GM21360 (cell line): ENCODE measurements around the gene SNRPN.
"Not testable (repeated sequence)": the region's sequence is repeated elsewhere in the genome, so short reads cannot be mapped to it uniquely, and the experiment has no call there.

Experiments used
- ATAC-seq: cut with Tn5 transposase; IDR thresholded peaks from one replicate; pipeline ENCODE4 v1.9.1; 2021; ENCODE audit warnings: mild to moderate bottlenecking, moderate library complexity; ENCODE audit not compliant: unreplicated experiment

Gene SNRPN

DNA sequence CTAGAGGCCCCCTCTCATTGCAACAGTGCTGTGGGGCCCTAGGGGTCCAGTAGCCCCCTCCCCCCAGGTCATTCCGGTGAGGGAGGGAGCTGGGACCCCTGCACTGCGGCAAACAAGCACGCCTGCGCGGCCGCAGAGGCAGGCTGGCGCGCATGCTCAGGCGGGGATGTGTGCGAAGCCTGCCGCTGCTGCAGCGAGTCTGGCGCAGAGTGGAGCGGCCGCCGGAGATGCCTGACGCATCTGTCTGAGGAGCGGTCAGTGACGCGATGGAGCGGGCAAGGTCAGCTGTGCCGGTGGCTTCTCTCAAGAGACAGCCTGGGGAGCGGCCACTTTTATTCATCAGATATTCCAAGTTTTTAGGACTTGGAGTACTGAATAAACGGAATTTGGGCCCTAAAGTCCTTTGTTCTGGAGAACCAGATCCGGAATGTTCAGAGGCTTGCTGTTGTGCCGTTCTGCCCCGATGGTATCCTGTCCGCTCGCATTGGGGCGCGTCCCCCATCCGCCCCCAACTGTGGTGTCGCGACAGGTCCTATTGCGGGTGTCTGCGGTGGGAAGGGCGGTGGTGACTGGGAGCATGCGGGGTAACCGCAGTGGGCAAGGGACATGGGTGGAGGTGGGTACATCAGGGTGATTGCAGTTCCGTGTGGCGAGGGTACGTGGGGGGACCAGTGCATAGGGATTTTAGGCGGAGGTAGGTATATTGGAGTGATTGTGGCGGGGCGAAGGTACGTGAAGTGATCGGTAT is at the start of gene SNRPN, which contains the start of gene SNURF:
Gene SNRPN, plus strand, starts transcription at position 205 of the 748 bp plus-strand sequence. CDS start 19,467 bp downstream, outside the sequence.
Gene SNURF, plus strand, starts transcription at position 205 of the 748 bp plus-strand sequence. Its CDS starts 62 bp downstream, at position 267.
- peak; percentile 49 for ATAC-seq

DNA sequence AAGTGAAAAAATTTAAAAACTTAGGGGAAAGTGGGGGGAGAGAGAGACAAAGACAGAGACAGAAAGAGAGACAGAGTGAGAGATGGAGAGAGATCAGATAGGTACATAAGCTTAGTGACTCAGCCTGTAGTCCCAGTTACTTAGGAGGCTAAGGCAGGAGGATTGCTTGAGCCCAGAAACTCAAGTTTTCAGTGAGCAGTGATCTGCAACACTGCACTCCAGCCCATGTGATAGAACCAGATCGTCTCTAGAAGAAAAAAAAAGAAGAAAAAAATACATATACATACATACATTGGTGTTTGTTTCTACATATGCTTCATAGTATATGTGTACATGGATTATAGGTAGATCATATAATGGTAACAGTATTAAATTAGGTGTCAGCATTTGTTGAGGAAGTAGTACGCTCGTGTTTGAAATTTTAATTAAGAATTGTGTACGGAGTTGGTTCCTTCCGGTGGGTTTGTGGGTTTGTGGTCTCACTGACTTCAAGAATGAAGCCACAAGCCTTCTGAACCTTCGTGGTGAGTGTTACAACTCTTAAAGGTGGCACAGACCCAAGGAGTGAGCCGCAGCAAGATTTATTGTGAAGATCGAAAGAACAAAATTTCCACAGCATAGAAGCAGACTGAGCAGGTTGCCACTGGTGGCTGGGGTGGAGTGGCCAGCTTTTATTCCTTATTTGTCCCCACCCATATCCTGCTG is 38.3 kb upstream of the SNRPN start:
- ATAC-seq = no peak

DNA sequence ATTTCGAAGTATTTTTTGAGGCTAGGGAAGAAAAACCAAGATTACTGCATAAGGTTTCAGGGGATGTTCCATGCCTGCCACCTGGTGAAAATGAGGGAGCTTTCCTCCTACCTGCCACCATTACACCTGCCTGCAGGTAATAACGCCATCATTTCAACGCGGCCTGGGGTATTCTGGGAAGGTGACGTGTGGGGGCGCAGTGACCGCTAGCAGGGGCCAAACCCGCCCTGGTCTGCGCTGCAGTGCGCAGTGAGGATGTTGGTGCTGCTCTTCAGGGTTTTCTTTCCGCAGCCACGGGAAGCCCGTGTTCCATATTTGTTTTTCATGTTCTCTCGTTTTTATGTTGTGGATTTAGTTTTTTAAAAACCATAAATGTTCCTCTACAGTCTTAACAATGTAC is 37.4 kb upstream of the SNRPN start:
- no peak for ATAC-seq

DNA sequence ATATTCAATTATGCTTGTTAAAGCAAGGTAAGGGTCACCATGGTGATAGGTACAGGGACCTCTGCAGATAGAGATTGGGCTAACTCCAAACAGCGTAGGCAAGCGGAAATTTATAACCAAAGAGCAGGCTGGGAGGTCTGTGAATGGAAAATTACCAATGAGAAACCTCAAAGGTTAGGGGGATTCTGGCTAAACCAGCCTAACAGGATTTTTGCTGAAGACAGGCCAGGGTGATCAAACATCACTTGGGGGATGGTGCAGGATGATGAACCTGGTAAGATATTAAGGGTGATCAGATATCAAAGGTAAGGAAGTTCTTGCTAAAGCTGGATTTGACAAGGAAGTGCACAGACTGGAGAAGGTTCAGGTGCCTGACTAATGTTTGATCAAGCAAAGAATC is 35.3 kb upstream of the SNRPN start:
- ATAC-seq = no peak

DNA sequence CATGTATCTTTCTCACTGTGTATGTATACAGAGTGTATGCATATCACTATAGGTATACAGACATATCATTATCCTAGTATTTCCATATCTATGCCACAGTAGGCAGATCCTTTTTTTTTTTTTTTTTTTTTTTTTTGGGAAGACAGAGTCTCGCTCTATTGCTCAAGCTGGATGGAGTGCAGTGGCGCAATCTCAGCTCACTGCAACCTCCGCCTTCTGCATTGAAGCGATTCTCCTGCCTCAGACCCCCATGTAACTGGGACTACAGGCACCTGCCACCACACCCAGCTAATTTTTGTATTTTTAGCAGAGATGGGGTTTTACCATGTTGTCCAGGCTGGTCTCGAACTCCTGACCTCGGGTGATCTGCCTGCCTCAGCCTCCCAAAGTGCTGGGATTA is 32.0 kb upstream of the SNRPN start:
- not testable (repeated sequence) for ATAC-seq

DNA sequence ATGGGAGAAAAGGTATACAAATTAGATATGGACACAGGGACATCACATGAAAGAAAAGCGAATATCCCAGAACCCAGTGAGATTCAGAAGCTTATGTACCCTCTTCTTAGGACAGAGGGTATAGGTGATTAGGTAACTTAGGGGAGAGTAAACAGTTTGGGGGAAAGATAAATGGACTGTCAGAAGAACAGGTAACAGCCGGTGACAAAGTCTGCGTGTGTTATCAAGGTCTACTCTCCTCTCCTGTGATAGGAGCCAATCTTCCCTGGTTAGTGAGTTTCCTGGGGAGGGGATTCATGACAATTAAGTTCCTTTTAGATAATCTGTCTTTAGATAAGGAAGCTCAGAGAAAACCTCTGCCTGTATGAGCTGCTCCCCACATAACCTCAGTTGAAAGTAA is 30.6 kb upstream of the SNRPN start:
- ATAC-seq = no peak

DNA sequence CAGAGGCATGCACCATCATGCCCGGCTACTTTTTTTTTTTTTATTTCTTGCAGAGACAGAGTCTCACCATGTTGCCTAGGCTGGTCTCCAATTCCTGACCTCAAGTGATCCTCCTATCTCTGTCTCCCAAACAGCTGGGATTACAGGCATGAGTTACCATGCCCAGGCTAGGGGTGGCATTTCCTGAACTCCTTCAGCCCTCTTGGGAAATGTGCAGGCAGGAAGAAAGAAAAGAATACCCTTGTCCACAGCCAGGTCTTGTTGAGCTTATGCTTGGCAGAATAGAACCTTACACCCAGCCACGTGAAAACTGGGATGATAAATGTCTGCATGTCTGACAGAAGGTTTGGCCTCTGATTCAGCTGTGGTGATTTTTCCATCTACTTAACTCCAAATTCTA is 30.2 kb upstream of the SNRPN start:
- ATAC-seq = no peak

DNA sequence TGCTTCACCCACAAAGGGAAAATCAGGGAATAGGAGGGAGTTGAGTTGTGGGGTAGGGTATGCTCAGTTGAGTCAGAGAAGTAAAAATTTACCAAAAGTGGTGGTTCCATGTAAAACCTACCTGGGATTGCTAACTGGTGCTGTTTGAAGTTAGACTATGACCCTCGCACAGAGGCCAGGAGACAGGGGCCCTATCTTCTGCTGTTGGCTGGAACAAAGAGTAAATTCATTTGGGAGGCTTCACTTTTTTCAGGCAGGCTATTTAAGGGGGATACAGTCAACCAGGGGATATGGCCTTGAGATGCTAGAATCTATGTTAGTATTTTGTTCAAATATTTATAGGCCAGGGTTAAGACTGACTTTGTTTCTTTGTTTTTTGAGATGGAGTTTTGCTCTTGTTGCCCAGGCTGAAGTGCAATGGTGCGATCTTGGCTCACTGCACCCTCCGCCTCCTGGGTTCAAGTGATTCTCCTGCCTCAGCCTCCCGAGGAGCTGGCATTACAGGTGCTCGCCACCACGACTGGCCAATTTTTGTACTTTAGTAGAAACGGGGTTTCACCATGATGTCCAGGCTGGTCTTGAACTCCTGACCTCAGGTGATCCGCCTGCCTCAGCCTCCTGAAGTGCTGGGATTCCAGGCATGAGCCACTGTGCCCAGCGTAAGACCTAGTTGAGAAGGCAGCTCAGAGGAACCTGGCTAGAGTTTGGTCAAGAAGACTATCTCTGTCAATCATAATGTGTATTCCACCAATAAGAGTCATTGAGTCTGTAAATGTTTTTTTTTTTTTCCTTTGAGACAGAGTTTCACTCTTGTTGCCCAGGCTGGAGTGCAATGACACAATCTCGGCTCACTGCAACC is 22.7 kb upstream of the SNRPN start:
- ATAC-seq = not testable (repeated sequence)

DNA sequence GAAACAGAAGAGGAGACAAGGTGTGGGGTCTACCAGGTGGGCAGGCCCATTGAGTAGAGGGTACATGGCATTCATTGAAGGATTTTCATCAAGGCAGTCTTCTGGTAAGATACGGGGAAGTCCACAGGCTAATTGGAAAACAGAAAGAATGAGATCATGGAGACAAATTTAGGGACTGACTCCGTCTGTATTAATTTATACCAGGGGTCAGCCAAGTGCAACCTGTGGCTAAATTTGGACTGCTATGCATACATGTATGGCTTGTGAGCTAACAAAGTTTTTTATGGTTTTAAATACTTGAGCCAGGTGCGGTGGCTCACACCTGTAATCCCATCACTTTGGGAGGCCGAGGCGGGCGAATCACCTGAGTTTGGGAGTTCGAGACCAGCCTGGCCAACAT is 21.1 kb upstream of the SNRPN start:
- no peak for ATAC-seq

DNA sequence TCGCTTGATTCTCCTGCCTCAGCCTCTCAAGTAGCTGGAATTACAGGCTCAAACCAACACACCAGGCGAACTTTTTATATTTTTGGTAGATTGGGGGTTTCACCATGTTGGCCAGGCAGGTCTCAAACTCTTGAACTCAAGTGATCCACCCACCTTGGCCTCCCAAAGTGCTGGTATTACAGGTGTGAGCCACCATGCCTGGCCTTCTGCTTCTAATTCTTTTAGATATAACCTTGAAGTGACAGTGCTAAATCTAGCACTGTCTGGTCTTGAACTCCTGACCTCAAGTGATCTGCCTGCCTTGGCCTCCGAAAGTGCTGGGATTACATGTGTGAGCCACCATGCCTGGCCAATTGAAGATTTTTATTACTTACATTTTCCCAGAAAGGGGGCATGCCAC is 16.6 kb upstream of the SNRPN start:
- not testable (repeated sequence) for ATAC-seq

DNA sequence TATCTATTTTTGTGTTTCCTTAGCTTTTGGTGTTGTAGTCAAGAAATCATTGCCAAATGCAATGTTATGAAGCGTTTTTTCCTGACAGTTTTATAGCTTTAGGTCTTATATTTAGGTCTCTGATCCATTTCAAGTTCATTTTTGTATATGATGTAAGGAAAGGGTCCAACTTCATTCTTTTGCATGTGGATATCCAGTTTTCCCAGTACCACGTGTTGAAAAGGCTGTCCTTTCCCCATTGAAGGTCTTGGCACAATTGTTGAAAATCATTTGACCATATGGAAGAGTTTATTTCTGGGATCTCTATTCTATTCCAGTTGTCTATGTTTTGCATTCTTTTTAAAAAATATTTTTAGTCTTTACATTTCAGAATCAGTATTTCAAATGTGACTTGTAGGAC is 14.6 kb upstream of the SNRPN start:
- ATAC-seq = no peak

DNA sequence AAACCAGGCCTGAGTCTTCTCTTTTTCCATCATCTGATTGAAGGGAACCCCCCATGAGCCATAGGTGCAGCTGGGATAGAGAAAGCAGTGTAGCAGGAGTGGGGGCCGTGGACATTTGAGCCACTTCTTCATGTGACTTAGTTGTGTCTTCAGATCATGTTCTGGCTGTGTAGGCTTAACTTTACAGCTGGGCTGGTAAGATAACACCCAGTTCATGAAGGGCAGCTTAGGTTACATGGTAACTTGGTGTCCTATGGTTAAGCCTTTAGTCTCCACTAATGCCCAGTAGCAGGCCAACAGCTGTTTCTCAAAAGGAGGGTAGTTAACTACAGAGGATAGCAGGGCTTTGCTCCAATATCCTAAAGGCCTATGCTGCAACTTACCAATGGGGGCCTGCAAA is 11.4 kb upstream of the SNRPN start:
- ATAC-seq = no peak

DNA sequence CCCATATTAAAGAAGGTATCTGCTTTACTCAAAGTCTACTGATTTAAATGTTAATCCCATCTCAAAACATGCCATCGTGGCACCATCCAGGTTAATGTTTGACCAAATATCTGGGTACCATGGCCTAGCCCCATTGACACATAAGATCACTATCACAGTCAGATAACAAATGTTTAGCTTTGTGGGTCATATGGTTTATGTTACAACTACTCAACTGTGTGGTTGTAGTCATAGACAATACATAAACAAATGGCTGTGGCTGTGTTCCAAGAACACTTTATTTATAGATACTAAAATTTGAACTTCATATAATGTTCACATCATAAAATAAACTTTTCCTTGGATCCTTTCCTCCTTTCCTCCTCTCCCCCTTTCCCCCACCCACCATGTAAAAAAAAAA is 9.8 kb upstream of the SNRPN start:
- no peak for ATAC-seq

DNA sequence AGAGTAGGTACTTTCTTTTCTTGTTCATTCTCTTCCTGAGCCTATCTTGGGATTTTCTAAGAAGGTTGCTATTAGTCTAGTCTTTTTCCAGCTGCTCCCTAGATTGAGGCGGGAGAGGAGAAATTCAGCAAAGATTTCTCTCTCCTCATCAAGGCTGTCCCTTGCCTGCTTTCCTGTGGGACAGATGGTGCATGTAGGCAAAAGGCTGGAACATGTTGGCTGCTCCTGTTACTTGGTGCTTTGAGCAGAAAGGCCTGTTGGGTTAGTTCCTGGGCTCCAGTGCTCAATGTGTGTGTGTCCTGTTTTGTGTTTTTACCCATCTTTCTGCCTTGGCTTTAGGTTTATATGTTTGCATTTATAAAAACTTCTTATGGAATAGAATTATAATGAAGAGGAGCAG is 9.1 kb upstream of the SNRPN start:
- ATAC-seq = no peak

DNA sequence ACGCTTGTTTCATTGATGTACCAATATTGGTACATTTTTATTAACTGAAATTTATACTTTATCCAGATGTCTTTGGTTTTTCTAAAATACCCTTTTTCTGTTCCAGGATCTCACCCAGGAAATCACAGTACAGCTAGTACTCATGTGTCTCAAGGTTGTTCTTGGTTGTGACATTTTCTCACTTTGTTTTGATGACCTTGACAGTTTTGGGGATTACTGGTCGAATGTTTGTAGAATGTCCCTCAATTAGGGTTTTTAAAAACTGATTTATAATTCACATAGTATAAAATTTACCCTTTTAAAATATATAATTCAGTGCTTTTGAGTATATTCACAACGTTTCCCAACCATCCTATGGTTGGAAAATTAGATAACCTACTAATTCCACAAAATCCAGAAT is 6.3 kb upstream of the SNRPN start:
- ATAC-seq = no peak

DNA sequence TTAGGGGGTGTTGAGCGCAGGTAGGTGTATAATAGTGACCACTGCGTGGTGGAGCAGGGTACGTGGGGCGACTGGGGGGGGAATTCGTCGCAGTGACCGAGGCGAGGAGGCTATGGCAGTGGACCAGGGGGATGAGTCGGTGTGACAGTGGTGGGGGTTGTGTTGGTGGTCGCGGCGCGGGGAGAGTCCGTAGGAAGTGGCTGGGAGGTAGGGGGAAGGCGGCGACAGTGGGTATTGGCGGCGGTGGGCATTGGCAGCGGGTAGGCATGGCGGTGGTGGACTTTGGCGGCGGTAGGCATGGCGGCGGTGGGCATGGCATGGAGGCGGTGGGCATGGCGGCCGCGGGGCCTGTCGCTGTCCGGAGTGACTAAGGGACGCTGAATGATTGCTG is 739 bp downstream of the SNRPN start:
- ATAC-seq = no peak

DNA sequence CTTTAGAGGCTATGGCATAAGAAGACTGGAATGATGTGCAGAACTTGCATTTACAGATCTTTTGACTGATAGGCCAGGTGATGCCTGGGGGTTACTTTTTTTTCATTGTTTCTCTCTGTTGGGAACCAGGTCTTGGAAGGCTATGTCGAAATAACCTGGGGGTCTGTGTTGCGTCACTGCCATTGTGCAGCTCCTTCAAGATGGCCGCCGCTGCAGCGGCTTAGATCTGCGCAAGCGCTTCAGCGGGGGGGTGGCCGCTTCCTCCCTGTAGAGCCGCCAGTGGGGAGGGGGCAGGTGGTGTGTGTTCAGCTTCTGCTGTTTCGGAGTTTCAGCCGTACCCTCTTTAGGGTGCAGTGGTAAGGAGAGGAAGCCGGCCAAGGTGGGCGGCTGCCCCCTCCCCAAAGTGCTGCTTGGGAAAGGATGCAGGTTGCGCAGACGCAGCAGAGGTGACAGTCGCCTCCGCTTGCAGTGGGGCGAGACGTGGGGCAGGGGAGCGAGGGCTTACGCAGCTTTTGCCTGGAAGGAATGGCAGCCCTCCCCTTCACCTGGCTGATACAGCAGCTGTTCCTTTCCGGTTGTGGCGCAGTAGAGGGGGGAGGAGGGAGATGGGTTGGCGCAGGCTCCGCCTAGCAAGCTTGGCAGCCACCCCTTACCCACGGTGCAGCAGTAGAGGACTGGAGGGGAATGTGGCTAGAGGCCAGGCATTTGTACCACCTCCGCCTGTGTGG is 1.5 kb downstream of the SNRPN start:
- ATAC-seq = peak; percentile 66

DNA sequence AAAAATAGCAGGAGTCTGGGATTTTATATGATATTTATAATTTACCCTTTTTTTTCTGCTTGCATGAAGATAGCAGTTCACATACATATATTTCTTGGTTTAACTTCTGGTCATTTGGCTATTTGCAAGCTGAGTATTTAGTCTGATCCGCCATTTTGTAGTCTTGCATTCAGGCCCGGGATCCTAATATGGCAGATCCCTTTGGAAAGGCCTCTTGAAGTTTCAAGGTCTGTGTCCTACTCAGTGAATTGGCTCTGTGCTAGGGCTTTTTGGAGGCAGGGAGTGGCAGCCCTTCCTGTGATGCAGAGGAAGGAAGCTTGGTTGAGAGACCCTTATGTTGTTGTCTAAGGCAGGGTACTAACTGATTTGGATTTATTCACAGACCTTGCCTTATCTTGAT is 2.9 kb downstream of the SNRPN start:
- no peak for ATAC-seq

DNA sequence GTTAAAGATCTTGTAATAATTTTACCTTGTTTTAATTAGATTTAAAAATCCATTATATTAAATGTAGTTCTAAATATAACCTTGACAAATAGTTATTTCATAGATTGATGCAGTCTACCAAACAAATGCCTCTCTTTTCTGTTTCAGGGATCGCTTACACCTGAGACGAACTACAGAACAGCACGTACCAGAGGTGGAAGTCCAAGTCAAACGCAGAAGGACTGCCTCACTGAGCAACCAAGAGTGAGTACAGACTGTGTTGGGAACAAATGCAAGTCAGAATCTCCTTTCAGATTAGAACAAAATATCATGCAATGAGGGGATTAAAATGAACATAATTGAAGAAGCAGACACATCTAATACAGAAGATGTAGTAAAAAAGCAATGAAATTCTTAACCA is 7.2 kb downstream of the SNRPN start:
- no peak for ATAC-seq

DNA sequence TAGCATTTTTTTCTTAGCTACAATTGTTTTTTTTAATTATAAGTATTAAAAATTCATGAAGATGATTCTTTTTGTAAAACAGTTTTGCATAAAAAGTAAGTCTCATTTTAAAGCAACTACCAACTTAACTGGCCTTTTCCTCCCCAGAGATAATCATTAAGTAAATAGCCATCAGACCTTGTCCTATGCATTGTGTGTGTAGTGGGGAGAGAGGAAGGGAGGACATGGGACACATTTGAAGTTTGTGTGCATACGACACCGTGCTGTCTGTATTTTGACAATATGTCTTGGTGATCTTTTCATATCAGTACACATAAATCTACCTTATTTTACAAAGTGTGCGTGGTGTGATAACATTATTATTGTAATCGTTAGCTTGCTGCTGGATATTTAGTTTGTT is 8.1 kb downstream of the SNRPN start:
- ATAC-seq = no peak
